NT2/D1 (cell line): Measurements from ENCODE around the gene DIS3L2.
"Not testable (repeated sequence)": the region's sequence is repeated elsewhere in the genome, so short reads cannot be mapped to it uniquely, and the experiment has no call there.

Experiments used
- YY1 ChIP-seq: IDR thresholded peaks from 2 replicates; pipeline ENCODE4 v1.6.1; 2011; ENCODE audit not compliant: insufficient read length, insufficient read depth
- ZNF274 ChIP-seq: IDR thresholded peaks from 2 replicates; pipeline ENCODE4 v1.6.1; 2011; ENCODE audit warnings: mild to moderate bottlenecking, low read depth, low read length

DNA sequence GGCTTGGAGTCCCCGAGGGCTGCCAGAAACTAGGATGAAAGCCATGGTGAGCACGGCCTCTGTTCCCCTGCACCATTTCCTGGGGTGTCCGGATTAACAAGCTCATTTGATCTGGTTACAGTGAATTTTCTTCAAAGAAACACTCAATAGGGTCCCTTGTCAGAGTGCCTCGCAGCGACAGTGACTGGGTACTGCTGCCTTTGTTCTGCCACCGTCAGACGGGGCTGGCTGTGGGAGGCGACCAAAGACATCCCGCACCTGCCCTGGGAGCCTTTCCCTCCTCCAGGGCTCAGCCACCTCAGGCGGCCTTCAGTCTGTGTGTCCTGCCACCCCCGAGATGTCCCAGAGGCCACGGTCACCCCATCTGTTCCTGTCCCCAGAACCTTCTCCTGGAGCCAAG is 408.5 kb downstream of the DIS3L2 start:
- TF ChIP-seq YY1, ZNF274: not testable (repeated sequence)
